Nephron progenitor cell (in vitro differentiated cells): ENCODE data around the gene SS18L1.

ENCODE experiments used
- DNase-seq: peaks from one replicate; pipeline ENCODE4 v3.0.0; 2021
- H3K27ac Mint-ChIP-seq: 2 replicates; pipeline ENCODE4 v1.8.0; 2021; ENCODE audit warnings: mild to moderate bottlenecking, moderate library complexity, mixed read lengths
- H3K27me3 Mint-ChIP-seq: 2 replicates; pipeline ENCODE4 v1.8.0; 2021; ENCODE audit warnings: mild to moderate bottlenecking, low read depth, mixed read lengths; ENCODE audit not compliant: poor library complexity
- H3K36me3 Mint-ChIP-seq: 2 replicates; pipeline ENCODE4 v1.8.0; 2021; ENCODE audit warnings: low read depth, mixed read lengths
- H3K4me1 Mint-ChIP-seq: 2 replicates; pipeline ENCODE4 v1.8.0; 2021; ENCODE audit warnings: mixed read lengths
- H3K4me3 Mint-ChIP-seq: 2 replicates; pipeline ENCODE4 v1.8.0; 2021; ENCODE audit warnings: mild to moderate bottlenecking, moderate library complexity, mixed read lengths
- H3K9me3 Mint-ChIP-seq: 2 replicates; pipeline ENCODE4 v1.8.0; 2021; ENCODE audit warnings: mild to moderate bottlenecking, moderate library complexity, mixed read lengths
- CTCF ChIP-seq: fragments of 200-600 bp; sonication (generic); IDR thresholded peaks from 2 replicates; pipeline ENCODE4 v1.5.0; 2021; ENCODE audit warnings: antibody characterized with exemption

SS18L1 gene

DNA sequence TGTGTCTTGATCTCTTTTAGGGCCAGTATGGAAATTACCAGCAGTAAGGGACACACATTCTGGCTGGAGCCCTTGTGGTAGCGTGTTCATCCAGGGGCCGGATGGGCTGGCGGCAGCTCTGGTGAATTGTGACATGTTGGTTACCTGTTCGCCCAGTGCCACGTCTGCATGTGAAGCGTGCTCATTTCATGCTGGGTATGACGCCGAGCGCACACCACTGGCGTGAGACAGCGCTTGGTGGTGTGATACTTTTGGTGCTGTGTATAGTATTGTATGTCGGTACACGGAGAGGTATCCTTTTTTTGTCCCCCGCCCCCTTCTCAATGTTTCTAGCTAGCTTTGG is 35.6 kb downstream of the SS18L1 start:
- TF ChIP-seq CTCF, result no peak
- no peak for DNase-seq
- H3K27me3 Mint-ChIP-seq, result peaks cover 11% of the 10 kb centered on the region
- no peaks in the 10 kb centered on the region for H3K9me3 Mint-ChIP-seq
- H3K27ac Mint-ChIP-seq, result peak overlapping the region; percentile 75
- H3K4me1 Mint-ChIP-seq, result peaks cover 16% of the 10 kb centered on the region
- peaks cover 23% of the 10 kb centered on the region for H3K36me3 Mint-ChIP-seq
- H3K4me3 Mint-ChIP-seq, result no peak overlapping the region

- peaks cover 8% of the 10 kb centered on the region for H3K36me3 Mint-ChIP-seq
- no peak for DNase-seq
- H3K4me1 Mint-ChIP-seq, result peaks cover 24% of the 10 kb centered on the region
- H3K27me3 Mint-ChIP-seq, result peaks cover 9% of the 10 kb centered on the region
- TF ChIP-seq CTCF, result no peak
- H3K27ac Mint-ChIP-seq, result peak overlapping the region; percentile 80
- no peaks in the 10 kb centered on the region for H3K9me3 Mint-ChIP-seq
- peak overlapping the region; percentile 93 for H3K4me3 Mint-ChIP-seq
Observed at GRCh38 chr20:62181808-62182207, 38.2 kb downstream of the SS18L1 start.

DNA sequence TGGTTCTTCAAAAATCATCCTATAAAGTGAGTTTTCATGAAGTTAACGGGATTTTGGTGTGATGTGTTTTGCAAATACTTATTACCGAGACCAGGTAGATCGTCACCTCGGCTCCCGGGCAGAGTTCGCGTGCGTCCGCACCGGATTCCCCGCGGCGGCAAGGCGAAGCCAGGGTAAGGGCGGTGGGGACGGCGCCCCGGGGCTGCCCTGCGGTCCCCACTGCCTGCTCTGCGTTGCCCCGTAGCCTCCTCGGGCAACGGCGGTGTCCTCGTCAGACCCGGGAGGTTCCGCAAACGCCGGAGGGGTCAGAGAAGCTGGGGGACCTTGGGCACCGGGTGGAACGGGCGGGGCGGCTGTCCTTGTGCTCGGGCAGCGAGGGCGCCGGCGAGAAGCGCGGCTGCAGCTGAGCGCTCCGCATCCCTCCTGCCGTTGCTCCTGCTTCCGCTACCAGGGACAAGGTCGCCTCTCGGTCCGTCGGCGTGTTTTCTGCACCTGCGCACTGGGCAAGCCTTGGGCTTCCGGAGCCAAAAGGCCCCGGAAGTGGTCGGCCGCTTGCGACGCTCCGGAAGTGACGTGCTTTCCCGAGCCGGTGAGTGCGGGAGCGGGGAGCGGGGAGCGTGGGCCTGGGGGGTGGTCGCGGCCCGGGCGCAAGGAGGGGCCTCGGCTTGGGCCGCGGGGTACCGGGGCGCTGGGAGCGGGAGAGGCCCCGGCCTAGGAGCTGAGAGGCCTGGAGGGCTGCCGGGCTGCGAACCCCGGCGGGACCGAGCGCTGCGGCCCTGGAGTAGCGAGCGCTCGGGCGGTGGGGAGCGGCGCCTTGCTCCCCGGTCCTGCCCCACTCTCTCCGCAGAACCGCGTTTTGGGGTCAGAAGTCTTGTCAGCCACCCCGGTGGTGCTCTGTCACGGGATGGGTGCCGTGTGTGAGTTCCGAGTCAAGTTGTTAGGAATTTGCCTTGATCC is 39.2 kb downstream of the SS18L1 start, which contains the start of gene MTG2:
Gene MTG2, plus strand, starts transcription at position 560 of the 957 bp plus-strand sequence. CDS start 10,393 bp downstream, outside the sequence.
- no peaks in the 10 kb centered on the region for H3K9me3 Mint-ChIP-seq

GRCh38 chr20:62183426-62184142 is 40.0 kb downstream of the SS18L1 start:
- Mint-ChIP-seq H3K27me3 (peaks cover 2% of the 10 kb centered on the region), H3K36me3 (no peaks in the 10 kb centered on the region), H3K4me3 (peak overlapping the region; percentile 93), H3K27ac (peak overlapping the region; percentile 73), H3K9me3 (no peaks in the 10 kb centered on the region), H3K4me1 (peaks cover 26% of the 10 kb centered on the region)
- no peak for TF ChIP-seq CTCF
- DNase-seq, result no peak

More for the DNA sequence above, 39.2 kb downstream of the SS18L1 start, which contains the start of gene MTG2:
- Mint-ChIP-seq H3K36me3 (no peaks in the 10 kb centered on the region), H3K27ac (peak within 1 kb of the TSS; percentile 80), H3K4me1 (peaks cover 26% of the 10 kb centered on the region), H3K4me3 (peak within 1 kb of the TSS; percentile 93), H3K27me3 (peaks cover 2% of the 10 kb centered on the region)
- peak; percentile 95 for DNase-seq
- TF ChIP-seq CTCF, result no peak

DNA sequence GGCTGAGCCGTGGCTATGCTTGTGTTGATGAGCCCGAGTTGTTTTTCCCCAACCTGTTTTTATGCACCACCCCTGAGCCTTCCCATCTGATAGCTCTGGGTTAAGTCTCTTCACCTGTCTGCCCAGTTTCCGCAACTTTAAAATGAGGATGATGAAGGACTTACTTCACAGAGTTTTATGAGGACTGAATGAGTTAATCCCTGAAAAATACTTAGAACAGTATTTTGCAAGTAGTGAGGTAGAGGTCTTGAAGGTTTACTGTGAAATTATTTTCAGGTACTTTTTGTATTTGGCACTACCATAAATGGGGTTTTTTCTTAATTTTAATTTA is 42.5 kb downstream of the SS18L1 start:
- H3K27me3 Mint-ChIP-seq, result peaks cover 2% of the 10 kb centered on the region

More for the DNA sequence above, 42.5 kb downstream of the SS18L1 start:
- DNase-seq, result no peak
- Mint-ChIP-seq H3K4me1 (peaks cover 26% of the 10 kb centered on the region), H3K27ac (no peak overlapping the region), H3K9me3 (no peaks in the 10 kb centered on the region), H3K36me3 (peaks cover 7% of the 10 kb centered on the region), H3K4me3 (no peak overlapping the region)
- TF ChIP-seq CTCF, result no peak
